PC-3 (cell line): ENCODE measurements around the gene PTPRH. TPM values are rescaled to one million over a fixed set of nuclear protein-coding genes. Genes with fewer than 3 reads are reported as not detected.
A peak's percentile ranks its signal among the peaks of the same experiment; 100 is the strongest.

Experiments
- ATAC-seq: fragments of 200-7000 bp; cut with Tn5 transposase; 2 replicates; pipeline ENCODE4 v1.9.1; 2020; ENCODE audit warnings: mild to moderate bottlenecking, moderate library complexity
- BruUV-seq: library from RNA; stranded (reverse); fragments of 400-500 nt; replicated peaks from 2 replicates; lab custom pipeline; 2021; lab: Mats Ljungman, UMichigan
- CTCF ChIA-PET: fragments of 300-600 bp; sonication (Branson Sonifier 250); formaldehyde crosslinking; loops from one replicate; lab custom pipeline; 2022; ENCODE audit warnings: antibody characterized with exemption; lab: Charles Lee
- POLR2A ChIA-PET: fragments of 300-600 bp; sonication (Branson Sonifier 250); formaldehyde crosslinking; loops from one replicate; lab custom pipeline; 2022; ENCODE audit warnings: antibody characterized with exemption; ENCODE audit not compliant: unreplicated experiment; lab: Charles Lee
- DNase-seq: peaks from one replicate; pipeline ENCODE4 v3.0.0-alpha.2; 2015
- H2AFZ ChIP-seq: fragments of 300-600 bp; sonication (generic); 2 replicates; pipeline ENCODE4 v1.6.0; 2016; ENCODE audit warnings: antibody characterized with exemption, low read length
- H3F3A ChIP-seq: fragments of 300-600 bp; sonication (generic); one replicate; pipeline ENCODE4 v1.6.0; 2017; ENCODE audit warnings: antibody characterized with exemption, low read length, control low read depth, mild to moderate bottlenecking; ENCODE audit not compliant: unreplicated experiment
- H3K27ac ChIP-seq: fragments of 300-600 bp; sonication (generic); 2 replicates; pipeline ENCODE4 v1.5.1; 2016; ENCODE audit warnings: mild to moderate bottlenecking, low read length
- H3K27me3 ChIP-seq: fragments of 300-600 bp; sonication (generic); 2 replicates; pipeline ENCODE4 v1.6.1; 2016; ENCODE audit warnings: low read length, mixed read lengths
- H3K36me3 ChIP-seq: fragments of 300-600 bp; sonication (generic); 2 replicates; pipeline ENCODE4 v1.6.1; 2016; ENCODE audit warnings: low read depth, mixed run types, low read length, mixed read lengths
- H3K4me1 ChIP-seq: fragments of 300-600 bp; sonication (generic); 2 replicates; pipeline ENCODE4 v1.5.1; 2016; ENCODE audit warnings: low read length; ENCODE audit not compliant: insufficient read depth
- H3K4me2 ChIP-seq: fragments of 300-600 bp; sonication (generic); 2 replicates; pipeline ENCODE4 v1.6.0; 2016; ENCODE audit warnings: low read length
- H3K4me3 ChIP-seq: fragments of 300-600 bp; sonication (generic); 2 replicates; pipeline ENCODE4 v1.5.1; 2016; ENCODE audit warnings: mild to moderate bottlenecking, low read length, mixed read lengths
- H3K79me2 ChIP-seq: fragments of 300-600 bp; sonication (generic); 2 replicates; pipeline ENCODE4 v1.6.1; 2017; ENCODE audit warnings: low read length, mixed read lengths
- H3K9ac ChIP-seq: fragments of 300-600 bp; sonication (generic); 2 replicates; pipeline ENCODE4 v1.6.0; 2016; ENCODE audit warnings: mild to moderate bottlenecking, low read length
- H3K9me2 ChIP-seq: fragments of 300-600 bp; sonication (generic); replicated peaks from 2 replicates; pipeline ENCODE4 v1.6.1; 2016; ENCODE audit warnings: mixed run types, low read length, mixed read lengths
- H3K9me3 ChIP-seq: fragments of 300-600 bp; sonication (generic); 2 replicates; pipeline ENCODE4 v1.6.1; 2016; ENCODE audit warnings: low read length, mixed read lengths
- H4K20me1 ChIP-seq: fragments of 300-600 bp; sonication (generic); 2 replicates; pipeline ENCODE4 v1.6.1; 2016; ENCODE audit warnings: low read length, mixed read lengths
- EZH2 ChIP-seq: fragments of 300-600 bp; sonication (generic); IDR thresholded peaks from one replicate; pipeline ENCODE4 v1.6.1; 2017; ENCODE audit warnings: antibody characterized with exemption, mild to moderate bottlenecking, low read length; ENCODE audit not compliant: unreplicated experiment
- EZH2phosphoT487 ChIP-seq: fragments of 300-600 bp; sonication (generic); IDR thresholded peaks from 2 replicates; pipeline ENCODE4 v1.6.1; 2018; ENCODE audit warnings: mild to moderate bottlenecking, antibody characterized with exemption, low read length, borderline replicate concordance
- intact Hi-C: fragments of 100-400 bp; cut with micrococcal nuclease; formaldehyde crosslinking; loops from 2 replicates; pipeline ENCODE4 v1.9.0; 2023
- total RNA-seq: library from RNA; depleted of rRNA; stranded (reverse); fragments of >200 nt; gene quantifications from 2 replicates; pipeline ENCODE4 v1.2.3, GENCODE V29; 2014
- TF ChIP-seq, protein P1 (sequence below): fragments of 300-600 bp; sonication (generic); conservative IDR thresholded peaks from 2 replicates; pipeline ENCODE4 v1.5.1; 2017; ENCODE audit warnings: antibody characterized with exemption, low read depth, mild to moderate bottlenecking, low read length

Gene PTPRH
- total RNA-seq, 1 experiment from 2014 or later, result 10.9 TPM

DNA sequence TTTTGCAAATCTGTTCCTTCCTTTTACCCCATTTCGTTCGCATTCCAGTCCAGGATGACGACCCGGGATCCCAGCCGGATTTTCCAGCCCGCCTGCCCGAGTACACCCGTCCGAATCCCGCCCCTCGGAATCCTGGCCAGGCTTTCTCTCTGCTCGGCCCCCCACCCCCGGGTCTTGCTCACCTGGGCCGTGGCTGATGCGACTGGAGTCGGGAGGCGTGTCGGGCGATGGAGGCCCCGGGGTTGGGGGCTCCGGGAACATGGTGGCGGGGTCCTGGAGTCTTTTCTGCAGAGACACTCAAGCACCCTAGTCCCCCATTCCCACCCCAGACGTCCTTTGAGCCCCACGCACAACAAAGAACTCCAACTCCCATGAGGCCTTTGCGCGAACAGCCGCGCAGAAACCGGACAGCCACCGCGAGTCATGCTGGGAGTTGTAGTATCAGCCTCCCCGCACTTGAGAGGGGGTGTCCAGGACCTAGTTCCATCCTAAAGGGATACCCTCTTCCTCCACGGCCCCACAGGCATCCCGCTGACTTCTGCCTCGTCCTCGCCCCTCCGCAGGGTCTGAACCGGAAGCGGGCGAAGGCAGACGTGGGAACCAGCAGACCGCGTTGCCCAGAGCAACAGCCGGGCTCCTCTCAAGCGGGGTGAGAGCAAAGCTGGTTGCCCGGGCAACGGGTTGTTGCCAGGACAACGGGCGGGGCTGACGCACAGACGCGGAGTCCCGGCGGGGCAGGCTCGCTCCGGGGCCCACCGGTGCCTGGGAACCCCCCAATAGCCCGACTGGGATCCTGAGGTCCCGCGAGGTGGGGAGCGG lies 30.3 kb downstream of the PTPRH start:
- Histone ChIP-seq H3K9me3 (no peaks in the 10 kb centered on the region), H3K4me3 (no peak overlapping the region), H3K79me2 (no peaks in the 10 kb centered on the region), H2AFZ (no peak overlapping the region), H3K27ac (no peak overlapping the region), H3F3A (no peaks in the 10 kb centered on the region), H3K27me3 (peaks cover 22% of the 10 kb centered on the region), H4K20me1 (no peaks in the 10 kb centered on the region), H3K9ac (no peak overlapping the region), H3K4me1 (peaks cover 9% of the 10 kb centered on the region), H3K36me3 (no peaks in the 10 kb centered on the region), H3K4me2 (peak overlapping the region; percentile 57), H3K9me2 (no peaks in the 10 kb centered on the region)
- ATAC-seq, result peak; percentile 58
- intact Hi-C loops, result no loop called here
- peak; percentile 64 for DNase-seq
- no TSS peak for BruUV-seq
- TF ChIP-seq EZH2 (no peak), EZH2phosphoT487 (no peak)
- TF ChIP-seq, protein P1, sequence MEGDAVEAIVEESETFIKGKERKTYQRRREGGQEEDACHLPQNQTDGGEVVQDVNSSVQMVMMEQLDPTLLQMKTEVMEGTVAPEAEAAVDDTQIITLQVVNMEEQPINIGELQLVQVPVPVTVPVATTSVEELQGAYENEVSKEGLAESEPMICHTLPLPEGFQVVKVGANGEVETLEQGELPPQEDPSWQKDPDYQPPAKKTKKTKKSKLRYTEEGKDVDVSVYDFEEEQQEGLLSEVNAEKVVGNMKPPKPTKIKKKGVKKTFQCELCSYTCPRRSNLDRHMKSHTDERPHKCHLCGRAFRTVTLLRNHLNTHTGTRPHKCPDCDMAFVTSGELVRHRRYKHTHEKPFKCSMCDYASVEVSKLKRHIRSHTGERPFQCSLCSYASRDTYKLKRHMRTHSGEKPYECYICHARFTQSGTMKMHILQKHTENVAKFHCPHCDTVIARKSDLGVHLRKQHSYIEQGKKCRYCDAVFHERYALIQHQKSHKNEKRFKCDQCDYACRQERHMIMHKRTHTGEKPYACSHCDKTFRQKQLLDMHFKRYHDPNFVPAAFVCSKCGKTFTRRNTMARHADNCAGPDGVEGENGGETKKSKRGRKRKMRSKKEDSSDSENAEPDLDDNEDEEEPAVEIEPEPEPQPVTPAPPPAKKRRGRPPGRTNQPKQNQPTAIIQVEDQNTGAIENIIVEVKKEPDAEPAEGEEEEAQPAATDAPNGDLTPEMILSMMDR, result no peak
- ChIA-PET CTCF (no interaction called here), POLR2A (interaction anchor here (0.6 kb wide), 1 partner anchor 12 kb away, joined by 5 read pairs; no protein-coding TSS in a partner anchor)

DNA sequence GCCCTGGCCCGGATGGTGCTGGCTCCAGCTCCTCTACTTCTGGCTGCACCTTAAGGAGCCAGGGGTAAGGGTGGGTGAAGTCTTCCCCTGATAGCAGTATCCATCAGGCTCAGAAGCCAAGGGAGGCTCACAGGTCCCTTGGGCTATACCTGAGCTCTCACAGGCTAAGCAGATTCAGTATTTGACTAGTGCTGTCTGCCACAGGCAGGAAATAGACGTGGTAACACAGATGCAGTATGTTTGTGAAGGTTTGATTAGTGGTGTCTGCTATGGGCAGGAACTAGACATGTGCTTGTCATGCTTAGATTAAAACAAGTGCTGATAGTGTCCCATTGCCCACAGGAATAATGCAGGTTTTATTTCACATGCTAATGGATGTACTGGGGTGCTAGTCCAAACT lies 33.2 kb downstream of the PTPRH start:
- Histone ChIP-seq H3K27me3 (peaks cover 14% of the 10 kb centered on the region), H4K20me1 (no peaks in the 10 kb centered on the region), H3K36me3 (no peaks in the 10 kb centered on the region), H3K9me2 (no peaks in the 10 kb centered on the region), H3K9me3 (no peaks in the 10 kb centered on the region), H3K4me3 (no peak overlapping the region), H3F3A (no peaks in the 10 kb centered on the region), H3K4me2 (no peak overlapping the region), H3K79me2 (no peaks in the 10 kb centered on the region), H3K9ac (no peak overlapping the region), H3K27ac (no peak overlapping the region), H3K4me1 (peaks cover 21% of the 10 kb centered on the region), H2AFZ (no peak overlapping the region)
- ATAC-seq, result no peak
- no peak for DNase-seq
- CTCF ChIA-PET, result no interaction called here
- BruUV-seq, result no TSS peak
- intact Hi-C loops, result no loop called here
- POLR2A ChIA-PET, result no interaction called here
- TF ChIP-seq EZH2, result no peak
- TF ChIP-seq, protein P1, result no peak
- no peak for TF ChIP-seq EZH2phosphoT487
